HG03558 (cell line): ENCODE data around the gene HJV.

Experiments used
- ATAC-seq: cut with Tn5 transposase; IDR thresholded peaks from one replicate; pipeline ENCODE4 v1.9.1; 2021; ENCODE audit warnings: moderate number of reproducible peaks; ENCODE audit not compliant: unreplicated experiment; ENCODE audit errors: extremely low read depth

HJV gene

DNA sequence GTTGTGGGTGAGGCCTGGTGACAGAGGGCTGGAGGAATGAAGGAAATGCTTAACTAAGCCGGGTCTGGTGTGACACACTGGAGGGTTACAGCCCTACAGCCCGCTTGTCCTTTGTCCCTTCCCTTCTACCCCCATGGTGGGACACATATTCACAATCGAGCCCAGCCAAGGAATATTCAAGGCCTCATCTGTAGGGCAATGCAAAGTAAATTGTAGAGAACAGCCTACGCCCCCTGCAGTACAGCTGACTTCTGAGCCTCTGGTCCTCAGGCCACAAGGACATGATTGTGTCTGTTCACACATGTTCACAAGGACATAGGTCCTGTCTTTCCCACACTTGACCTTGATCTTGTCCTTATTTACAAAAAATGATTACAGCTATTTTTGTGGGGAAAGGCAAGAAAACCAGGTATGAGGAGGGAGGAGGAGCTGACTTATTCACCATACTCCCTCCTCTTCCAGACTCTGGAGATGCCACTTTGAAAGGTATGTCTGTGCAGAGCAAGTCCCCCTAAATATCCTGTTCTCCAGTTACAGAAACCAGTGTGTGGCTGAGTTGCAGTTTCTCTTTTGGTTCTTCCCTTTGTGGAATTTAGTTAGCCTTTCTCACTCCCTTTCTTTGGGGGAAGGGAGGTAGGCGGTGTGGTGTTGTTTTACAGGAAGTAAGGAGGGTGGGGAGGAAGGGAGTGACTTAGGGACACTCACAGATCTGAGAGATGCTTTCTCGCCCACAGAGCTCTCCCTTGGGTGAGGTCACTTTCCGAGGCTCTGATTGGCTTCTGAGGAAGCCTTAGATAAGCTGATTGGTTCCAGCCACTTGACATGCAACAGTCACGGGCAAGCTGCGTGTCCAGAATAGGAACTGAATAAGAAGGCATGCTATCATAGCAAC is 42.4 kb downstream of the HJV start:
- peak; percentile 86 for ATAC-seq

GRCh38 chr1:145978471-145978853 is 43.1 kb downstream of the HJV start:
- ATAC-seq = no peak

- no peak for ATAC-seq
Observed at GRCh38 chr1:145977486-145978470, 43.8 kb downstream of the HJV start.

GRCh38 chr1:145977016-145977415 is 44.5 kb downstream of the HJV start:
- ATAC-seq = no peak

GRCh38 chr1:145975216-145975615 is 46.3 kb downstream of the HJV start:
- ATAC-seq = no peak

GRCh38 chr1:145974721-145975120 is 46.8 kb downstream of the HJV start:
- no peak for ATAC-seq

DNA sequence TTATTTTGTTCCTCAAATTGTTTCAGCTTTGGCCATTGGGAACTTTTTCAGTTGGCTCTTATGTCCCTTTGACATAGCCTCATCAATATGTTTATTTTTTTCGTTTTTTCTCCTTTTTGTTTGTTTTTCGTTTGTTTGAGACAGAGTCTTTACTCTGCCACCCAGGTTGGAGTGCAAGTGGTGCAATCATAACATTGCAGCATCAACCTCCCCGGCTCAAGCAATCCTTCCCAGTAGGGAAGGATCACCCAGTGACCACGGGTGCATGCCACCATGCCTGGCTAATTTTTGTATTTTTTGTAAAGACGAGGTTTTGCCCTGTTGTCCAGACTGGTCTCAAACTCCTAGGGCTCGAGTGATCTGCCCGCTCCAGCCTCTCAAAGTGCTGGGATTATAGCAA is 49.0 kb downstream of the HJV start:
- ATAC-seq = no peak
